ENCODE data around the gene STATH.
"Not testable (repeated sequence)": the region's sequence is repeated elsewhere in the genome, so short reads cannot be mapped to it uniquely, and the experiment has no call there.

The STATH gene

DNA sequence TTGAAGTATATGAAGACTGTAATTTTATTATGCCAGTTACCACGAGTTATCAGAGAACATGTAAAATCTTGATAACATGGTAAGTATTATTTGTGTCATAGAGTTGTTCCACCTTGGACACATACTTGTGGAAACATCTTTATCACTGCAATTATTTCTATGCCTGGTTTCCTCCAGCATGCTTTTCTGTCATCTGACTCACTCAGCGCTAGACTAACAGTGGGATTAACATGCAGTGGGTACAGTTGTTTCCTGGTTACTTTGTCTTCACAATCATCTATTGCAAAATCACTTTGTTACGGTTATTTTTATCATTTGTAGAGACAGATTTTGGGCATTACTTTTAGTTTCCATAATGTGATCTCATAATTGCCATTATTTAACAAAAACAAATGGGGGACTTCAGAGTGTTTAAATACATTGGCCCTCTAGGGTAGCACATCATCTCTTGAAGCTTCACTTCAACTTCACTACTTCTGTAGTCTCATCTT is at the start of gene STATH:
Gene STATH (plus strand): TSS at position 441 of the 491 bp plus-strand sequence. CDS start 2,472 bp downstream, outside the sequence.
- DNase-seq: no peak

- no peak for DNase-seq
Measured at GRCh38 chr4:69951602-69952001, 44.2 kb upstream of the STATH start.

GRCh38 chr4:69957209-69957608 is 38.6 kb upstream of the STATH start:
- no peak for DNase-seq

DNA sequence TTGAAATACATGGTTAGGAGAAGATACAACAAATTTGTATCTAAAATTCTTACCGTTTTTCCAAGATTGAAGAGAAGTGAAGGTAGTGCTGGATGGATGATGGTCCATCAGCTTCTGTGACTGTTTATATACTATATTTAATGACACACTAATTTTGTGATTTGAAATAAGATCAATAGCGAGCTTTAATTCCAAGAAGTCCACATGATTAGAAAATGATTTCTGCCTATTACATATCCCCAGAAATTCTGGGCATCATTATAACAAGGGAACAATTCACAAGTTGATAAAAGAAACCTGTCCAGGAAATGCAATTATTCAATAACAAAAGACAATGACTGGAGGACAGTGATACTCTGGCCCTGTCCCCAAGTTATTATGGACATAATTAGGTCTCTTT is 30.1 kb upstream of the STATH start, which contains the start of gene CSN2:
Gene CSN2 (minus strand): TSS at position 101 of the 400 bp plus-strand sequence. CDS start 4,733 bp downstream, outside the sequence.
- DNase-seq: no peak

- DNase-seq: no peak
Measured at GRCh38 chr4:69970071-69970470, 25.7 kb upstream of the STATH start.

DNA sequence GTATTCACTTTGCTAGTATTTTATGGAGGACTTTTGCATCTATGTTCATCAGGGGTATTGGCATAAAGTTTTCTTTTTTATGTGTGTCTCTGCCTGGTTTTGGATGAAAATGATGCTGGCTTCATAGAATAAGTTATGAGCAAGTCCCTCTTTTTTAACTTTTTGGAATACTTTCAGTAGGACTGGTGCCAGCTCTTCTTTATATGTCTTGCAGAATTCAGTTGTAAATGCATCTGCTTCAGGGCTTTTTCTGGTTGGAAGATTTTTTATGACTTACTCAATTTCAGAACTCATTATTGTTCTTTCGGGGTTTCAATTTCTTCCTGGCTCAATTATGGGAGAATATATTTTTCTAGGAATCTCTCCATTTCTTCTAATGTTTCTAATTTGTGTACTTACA is 21.1 kb upstream of the STATH start:
- no peak for DNase-seq

DNA sequence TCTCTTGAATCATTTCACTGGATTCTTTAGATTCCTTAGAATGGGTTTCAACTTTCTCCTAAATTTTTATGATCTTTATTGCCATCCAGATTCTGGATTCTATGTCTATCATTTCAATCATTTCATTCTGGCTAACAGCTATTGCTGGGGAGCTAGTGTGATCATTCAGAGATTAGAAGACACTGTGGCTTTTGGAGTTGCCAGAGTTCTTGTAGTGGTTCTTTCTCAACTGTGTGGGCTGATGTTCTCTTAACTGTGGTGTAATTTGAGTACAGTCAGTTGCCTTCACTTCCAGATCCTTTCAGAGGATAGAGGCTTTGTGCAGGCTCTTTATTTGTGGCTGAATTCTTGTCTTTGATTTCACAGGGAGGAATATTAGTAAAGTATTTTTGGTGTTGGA is 18.2 kb upstream of the STATH start:
- DNase-seq: no peak

DNA sequence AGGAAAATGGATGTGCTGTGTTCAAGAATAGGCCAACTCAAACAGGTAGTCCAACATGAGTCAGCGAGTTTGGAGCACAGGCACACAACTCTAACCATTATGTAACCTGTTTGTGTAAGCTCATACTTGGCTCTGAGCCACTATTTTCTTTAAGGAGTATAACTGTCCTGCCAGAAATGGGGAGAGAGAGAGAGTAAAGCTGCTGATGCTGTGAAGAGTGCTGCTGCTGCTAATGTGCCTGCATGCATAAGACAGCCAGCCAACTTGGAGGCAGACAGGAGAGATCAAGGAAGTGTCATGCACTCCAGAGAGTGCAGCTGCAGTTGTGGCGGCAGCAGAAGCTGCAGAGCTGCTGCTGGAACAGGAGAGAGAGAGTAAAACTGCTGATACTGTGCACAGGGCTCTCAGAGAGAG is 11.7 kb upstream of the STATH start:
- DNase-seq: no peak

DNA sequence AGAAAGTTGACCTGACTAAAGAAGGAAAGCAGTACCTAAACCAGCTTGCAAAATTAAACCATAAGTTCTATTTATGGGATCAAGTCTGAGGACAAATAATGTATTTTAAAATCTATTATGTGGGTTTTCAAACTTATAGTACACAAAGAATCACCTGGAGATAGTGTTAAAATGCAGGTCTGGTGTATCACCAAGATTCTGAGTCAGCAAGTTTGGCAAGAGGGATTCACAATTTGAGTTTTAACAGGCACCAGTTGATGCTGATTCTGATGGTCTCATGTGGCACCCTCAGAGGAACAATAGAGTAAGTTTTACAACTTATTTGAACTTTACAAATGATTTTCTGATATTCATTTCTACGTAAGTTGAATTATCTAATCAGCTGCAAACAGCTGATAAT is 9.1 kb upstream of the STATH start:
- DNase-seq: no peak

- no peak for DNase-seq
Measured at GRCh38 chr4:69991016-69991415, 4.8 kb upstream of the STATH start.

GRCh38 chr4:69994782-69995181 is 984 bp upstream of the STATH start:
- DNase-seq: no peak

GRCh38 chr4:69999420-69999819 is 3.7 kb downstream of the STATH start:
- DNase-seq: no peak

DNA sequence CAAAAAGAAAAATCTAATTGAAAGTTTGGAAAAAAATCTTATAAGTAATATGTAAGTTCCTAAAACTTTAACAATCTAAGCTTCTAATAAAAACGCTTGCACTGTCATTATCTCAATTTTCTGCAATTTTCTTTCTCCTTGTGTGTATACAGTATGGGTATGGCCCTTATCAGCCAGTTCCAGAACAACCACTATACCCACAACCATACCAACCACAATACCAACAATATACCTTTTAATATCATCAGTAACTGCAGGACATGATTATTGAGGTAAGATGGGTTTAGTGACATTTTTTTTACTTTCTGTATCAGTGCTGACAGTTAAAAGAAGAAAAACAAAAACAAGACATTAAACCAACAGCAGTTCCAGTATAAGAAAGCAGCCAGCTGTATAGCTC is 4.9 kb downstream of the STATH start:
- no peak for DNase-seq

- no peak for DNase-seq
Measured at GRCh38 chr4:70002507-70002906, 6.7 kb downstream of the STATH start.

DNA sequence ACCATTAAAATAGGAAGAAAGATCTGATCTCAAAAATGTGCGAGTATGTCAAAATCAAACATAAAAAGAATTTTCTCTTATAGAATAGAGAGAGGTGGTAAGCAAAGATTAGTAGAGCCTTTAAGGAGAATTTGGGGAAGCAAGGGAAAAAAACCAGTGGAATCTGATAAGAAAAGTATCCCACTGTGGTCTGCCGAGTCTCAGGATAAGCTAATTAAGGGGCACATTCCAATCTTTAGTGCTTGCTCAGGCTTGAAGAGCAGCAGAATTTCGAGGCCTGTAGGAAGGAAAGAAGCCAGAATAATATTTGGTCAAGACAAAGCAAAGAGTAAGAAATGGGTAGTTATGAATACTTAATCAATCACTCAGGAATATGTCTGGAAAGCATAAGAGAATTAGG is 13.0 kb downstream of the STATH start:
- no peak for DNase-seq

DNA sequence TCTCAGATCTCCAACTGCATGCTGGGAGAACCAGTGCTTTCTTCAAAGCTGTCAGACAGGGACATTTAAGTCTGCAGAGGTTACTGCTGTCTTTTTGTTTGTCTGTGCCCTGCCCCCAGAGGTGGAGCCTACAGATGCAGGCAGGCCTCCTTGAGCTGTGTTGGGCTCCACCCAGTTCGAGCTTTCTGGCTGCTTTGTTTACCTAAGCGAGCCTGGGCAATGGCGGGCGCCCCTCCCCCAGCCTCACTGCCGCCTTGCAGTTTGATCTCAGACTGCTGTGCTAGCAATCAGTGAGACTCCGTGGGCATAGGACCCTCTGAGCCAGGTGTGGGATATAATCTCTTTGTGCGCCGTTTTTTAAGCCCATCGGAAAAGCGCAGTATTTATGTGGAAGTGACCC is 23.2 kb downstream of the STATH start:
- not testable (repeated sequence) for DNase-seq

- no peak for DNase-seq
Measured at GRCh38 chr4:70023218-70023617, 27.5 kb downstream of the STATH start.

- DNase-seq: no peak
Measured at GRCh38 chr4:70027011-70027410, 31.2 kb downstream of the STATH start.

GRCh38 chr4:70028159-70028558 is 32.4 kb downstream of the STATH start, which contains the start of gene HTN3:
HTN3 (plus strand) TSS chr4:70028459; CDS start chr4:70030741, 2,282 bp downstream.
- DNase-seq: not testable (repeated sequence)

- DNase-seq: not testable (repeated sequence)
Measured at GRCh38 chr4:70037559-70037958, 41.8 kb downstream of the STATH start.

DNA sequence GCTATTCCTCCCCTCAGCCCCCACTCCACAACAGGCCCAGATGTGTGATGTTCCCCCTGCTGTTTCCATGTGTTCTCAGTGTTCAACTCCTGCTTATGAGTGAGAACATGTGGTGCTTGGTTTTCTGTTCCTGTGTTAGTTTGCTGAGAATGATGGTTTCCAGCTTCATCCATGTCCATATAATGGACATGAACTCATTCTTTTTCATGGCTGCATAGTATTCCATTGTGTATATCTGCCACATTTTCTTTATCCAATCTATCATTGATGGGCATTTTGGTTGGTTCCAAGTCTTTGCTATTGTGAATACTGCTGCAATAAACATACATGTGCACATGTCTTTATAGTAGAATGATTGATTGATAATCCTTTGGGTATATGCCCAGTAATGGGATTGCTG is 44.2 kb downstream of the STATH start:
- not testable (repeated sequence) for DNase-seq

DNA sequence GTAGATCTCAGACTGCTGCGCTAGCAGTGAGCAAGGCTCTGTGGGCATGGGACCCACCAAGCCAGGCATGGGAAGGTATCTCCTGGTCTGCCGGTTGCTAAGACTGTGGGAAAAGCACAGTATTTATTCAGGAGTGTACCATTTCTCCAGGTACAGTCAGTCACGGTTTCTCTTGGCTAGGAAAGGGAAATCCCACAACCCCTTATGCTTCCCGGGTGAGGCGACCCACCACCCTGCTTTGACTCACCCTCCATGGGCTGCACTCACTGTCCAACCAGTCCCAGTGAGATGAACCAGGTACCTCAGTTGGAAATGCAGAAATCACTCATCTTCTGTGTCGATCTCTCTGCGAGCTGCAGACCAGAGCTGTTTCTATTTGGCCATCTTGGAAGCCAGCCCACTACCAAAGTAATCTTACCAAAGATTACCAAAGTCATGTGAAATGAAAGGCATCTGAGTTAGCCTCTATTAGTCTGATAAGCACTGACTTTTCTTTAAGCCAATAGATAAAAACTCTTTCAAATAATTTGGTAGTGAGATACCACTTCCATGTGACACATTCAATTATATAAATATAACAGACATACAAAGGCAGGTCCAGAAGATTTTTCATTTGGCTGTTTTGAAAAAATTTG is 46.0 kb downstream of the STATH start:
- no peak for DNase-seq

GRCh38 chr4:70050138-70050537 is 54.4 kb downstream of the STATH start, which contains the start of gene HTN1:
HTN1 (plus strand) TSS chr4:70050438; CDS start chr4:70053077, 2,639 bp downstream.
- DNase-seq: not testable (repeated sequence)
